Activated naive CD4-positive, alpha-beta T cell treated with anti-CD3 and anti-CD28 coated beads, Interleukin-2, amount 50 U/mL, for 16 hours (primary cell): ENCODE results near the gene C1orf115.
"Not testable (repeated sequence)": the region's sequence is repeated elsewhere in the genome, so short reads cannot be mapped to it uniquely, and the experiment has no call there.

ENCODE experiments used
- DNase-seq: peaks from one replicate; pipeline ENCODE4 v3.0.0-alpha.2; 2020

Gene C1orf115

DNA sequence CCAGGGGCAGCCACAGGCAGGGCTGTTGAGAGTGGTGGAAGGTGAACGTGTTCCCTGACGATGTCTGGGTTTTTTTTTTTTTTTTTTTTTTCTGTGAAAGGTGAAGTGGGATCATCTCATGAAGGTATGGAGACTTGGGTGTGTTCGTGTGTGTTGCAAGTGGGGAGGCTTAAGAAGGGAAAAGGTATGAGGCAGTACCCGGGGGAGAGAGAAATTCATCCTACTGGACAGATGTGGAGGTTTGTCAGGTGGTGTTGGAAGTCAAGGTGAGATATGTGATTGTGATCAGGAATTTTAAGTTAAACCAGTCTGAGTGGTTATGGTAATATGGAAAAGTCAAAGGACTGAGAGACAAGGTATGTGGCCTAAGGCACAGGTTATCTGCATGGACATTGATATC lies 5.3 kb downstream of the C1orf115 start:
- no peak for DNase-seq

DNA sequence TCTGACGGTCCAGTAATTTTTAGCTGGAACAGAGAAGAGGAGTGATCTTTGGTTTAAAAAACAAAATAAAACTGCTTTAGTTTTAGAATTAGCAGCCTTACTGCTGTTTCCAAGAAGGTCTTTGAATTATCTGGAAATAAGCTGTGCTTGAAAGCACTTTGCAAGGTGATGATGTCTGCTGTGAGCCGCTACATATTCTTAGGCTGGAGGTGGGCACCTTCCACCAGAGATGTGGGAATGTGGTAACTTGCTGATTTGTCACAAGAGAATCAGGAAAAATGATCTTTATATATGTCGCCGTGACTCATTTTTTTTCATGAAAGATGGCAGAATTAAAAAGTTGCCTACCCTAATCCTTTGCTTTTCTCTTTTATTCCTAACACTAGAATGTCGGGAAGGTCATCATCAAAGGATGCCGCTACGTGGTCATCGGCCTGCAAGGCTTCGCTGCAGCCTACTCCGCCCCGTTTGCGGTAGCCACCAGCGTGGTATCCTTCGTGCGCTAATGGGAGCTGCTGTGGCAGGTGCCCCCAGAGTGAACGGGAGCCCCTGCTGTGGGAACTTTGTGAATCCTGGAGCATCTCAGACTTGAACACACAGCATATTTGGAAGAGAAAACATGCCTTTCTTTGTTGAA lies 6.2 kb downstream of the C1orf115 start:
- DNase-seq, result no peak

DNA sequence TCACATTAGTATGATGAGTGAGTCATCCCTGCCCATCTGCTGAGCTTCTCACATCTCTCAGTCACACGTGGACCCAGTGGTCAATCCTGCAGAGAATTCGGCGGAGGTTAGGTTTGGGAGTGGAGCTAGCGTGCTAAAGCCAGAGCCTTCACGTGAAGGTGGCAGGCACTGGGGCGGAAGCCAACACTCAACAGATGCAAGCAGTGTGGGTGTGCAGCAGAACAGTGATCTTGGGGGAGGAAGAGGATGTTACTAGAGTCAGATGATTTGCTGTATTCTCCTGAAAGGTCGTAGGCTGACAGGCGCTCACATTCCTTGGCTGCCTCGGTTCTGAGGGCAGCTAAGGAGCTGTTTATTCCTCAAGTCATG lies 6.7 kb downstream of the C1orf115 start:
- DNase-seq, result no peak

DNA sequence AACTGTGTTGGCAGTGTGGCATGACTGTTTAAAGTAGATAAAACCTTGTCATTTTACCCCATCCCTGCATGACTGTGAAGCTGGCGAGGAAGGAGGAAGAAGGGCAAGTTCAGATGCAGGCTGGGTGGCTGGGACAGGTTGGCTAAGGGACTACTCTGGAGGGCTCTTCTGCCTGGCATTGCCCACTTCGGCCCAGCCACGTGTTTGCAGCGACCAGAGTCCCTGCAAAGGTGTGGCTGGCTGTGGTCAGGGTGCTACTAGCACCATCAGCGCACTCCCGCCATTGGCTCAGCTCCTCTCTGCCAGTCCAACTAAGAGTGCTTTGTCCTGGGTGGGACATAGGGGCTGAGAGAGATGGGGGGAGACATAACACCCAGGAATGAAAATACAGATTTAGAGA lies 7.2 kb downstream of the C1orf115 start:
- no peak for DNase-seq

DNA sequence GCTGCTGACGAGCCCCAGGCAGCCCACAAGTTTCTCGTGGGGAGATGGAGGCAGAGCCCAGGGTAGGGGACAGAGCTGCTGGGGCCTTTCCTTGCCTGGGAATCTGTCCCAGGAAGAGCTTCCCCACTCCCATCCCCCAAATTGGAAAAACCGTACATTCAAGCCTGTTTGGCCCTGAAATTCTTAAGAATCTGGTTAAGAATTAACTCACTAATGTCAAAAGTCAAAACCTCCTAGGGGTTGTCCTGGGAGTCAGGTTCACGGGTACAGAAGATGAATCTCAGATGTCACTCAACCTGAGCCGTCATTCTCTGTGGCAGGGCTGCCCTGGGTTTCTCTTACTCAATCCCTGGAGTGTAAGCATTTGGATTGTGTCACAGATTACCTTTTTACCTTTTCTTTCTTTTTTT lies 8.4 kb downstream of the C1orf115 start:
- no peak for DNase-seq

DNA sequence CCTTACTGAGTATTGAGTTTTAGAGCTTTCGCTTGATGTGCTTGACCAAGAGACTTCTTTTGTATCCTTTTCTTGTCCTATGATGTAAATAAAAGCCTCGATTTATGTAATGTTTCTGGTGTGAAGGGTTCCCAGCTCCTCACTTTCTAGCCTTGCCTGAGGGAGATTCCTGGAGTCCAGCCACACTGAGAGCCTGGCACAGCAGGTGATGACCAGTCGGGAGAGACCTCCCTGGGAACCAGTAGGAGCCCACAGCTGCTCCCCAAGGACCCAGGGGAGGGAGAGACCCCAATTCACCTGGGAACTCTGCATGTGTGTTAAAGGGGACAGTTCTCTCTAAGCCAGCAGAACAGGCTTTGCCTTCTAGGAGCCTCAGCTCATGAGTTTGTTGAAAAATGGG lies 8.9 kb downstream of the C1orf115 start:
- no peak for DNase-seq

DNA sequence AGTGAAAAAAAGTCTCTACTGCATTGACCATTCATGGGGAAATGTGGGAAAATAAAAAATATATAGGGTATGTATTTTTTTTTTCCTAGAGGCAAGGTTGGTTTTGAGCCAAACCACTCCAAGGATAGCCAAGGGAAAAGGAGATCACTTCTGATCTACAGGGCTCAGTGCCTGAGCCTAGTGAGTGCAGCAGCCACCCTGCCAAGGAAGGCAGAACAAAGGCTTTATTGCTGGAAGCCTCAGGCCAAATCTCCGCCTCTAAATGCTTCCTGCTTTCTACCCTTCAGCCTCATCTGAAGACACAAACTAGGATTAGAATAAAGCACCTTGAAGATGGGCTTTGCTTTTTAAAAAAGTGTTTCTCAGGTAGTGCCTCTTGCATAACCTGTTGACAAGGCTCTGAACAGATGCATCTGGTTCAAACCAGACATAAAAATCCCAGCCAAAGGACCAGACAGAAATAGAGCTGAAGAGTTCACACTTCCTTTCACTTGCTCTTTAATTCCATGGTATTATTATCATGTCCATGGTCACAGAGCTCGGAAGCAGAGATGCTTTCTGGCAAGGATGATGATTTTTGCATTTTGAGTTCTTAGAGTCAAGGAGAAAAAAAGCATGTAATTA lies 10.5 kb downstream of the C1orf115 start:
- no peak for DNase-seq

DNA sequence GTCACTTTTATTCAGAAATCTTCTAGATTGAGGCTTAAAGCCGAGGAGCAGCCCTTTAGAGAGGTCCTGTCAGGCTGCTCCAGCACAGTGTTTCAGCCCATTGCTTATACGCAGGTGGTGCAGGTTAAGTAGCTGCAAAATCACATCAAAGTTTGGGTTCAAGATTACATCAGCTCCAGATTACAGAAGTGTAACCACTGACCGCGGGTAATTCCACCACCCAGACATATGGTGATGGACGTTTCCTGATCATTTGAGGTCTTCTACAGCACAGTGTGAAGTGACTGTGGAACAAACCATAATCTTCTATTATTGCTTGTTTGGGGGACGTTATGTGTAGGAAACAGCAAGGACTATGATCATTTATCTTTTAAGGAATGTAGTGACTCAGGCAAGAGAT lies 11.8 kb downstream of the C1orf115 start:
- no peak for DNase-seq

DNA sequence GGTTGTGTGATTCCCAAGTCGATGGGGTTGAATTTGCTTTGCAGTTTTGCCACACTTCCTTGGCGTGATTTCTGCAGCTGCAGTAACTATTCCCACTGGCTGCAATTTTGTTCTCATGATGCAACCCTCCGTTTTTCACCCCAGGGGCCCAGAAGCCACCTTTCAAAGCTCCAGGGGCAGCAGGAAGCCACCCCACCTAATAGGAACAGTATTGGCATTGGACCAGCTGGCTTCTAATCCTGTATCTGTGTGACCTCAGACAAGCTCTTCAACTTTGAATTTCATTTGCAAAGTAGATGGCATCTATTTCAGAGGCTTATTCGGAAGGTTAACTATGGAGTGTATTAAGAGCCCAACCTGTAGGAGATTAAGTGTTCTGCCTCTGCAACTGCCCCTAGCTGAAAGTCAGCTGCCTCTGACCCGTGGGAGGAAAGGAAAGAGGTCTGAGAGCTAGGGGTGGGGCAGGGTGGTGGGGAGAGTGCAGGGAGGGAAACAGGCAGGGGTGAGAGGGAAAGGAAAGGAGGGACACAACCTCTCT lies 12.6 kb downstream of the C1orf115 start:
- no peak for DNase-seq

DNA sequence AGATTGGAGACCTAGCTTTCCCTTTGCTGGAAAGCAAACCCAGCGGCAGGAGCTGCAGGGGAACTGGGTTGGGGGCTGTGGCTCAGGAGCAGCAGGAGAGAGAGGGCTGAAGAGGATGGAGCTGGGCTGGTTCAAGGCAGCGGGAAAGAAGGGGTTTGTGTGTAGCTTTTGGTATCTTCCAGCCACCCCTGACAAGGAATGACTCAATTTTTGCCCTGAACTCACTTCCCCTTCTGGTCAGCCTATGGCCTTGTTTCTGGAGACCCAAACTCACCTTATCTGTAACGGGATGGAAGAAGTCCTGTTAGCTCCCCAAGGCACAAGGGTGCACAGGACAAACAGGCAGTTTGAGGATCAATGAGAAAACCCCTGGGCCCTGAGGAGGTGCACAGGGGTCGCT lies 13.1 kb downstream of the C1orf115 start:
- no peak for DNase-seq

DNA sequence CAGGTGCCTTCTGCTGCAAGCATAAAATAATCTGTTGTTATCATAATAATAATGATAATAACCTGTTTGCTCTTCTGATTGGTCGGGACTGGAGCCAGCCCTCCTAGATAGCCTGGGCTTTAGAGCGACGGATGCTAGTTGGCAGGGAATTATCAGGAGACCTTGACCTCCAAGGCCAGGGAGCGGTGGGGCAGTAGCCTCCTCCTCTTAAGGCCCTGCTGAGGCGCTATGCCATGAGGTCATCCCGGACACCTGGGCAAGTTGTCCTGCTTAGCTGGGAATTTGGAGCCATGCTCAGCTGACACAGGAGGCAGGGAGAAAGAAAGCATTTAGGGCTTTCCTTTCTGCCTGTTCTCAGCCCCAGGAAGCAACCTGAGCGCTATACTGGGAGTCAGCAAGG lies 15.6 kb downstream of the C1orf115 start:
- DNase-seq, result no peak

DNA sequence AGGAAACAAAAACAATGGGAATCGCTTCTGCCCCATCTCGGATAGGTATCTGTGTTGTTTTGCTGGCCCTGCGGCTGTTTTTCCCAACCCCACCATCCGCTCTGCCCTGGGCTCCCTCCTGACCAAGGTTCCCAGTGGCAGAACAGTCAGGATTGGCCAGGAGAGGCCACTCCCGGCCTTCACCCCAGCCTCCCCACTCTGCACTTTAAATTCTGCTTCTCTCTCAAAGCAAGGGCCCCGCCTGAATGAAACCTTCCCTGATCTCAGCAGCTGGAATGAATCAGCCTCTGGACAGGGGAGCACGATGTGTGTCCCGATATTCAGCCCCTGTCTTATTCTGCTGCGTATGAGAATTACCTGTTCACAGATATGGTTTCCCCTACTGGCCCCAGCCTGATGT lies 16.3 kb downstream of the C1orf115 start:
- no peak for DNase-seq

DNA sequence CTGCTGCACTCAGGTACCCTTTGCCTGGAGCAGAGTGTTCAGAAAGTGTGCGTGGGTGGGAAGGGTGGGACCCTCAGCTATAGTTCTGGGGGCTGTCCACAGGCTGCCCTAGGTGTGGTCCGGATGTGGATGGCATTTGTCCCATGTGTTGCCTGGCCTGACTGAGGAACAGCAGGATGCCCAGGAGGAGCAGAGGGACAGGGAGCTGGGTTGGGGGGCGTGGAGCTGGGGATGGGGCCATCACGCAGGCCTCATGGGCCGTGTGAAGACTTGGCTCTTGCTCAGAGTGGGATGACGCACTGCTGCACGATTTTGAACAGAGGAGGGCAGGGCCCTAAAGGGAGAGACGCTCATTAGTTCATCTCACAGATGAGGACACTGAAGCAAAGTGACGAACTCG lies 17.0 kb downstream of the C1orf115 start:
- DNase-seq, result no peak

DNA sequence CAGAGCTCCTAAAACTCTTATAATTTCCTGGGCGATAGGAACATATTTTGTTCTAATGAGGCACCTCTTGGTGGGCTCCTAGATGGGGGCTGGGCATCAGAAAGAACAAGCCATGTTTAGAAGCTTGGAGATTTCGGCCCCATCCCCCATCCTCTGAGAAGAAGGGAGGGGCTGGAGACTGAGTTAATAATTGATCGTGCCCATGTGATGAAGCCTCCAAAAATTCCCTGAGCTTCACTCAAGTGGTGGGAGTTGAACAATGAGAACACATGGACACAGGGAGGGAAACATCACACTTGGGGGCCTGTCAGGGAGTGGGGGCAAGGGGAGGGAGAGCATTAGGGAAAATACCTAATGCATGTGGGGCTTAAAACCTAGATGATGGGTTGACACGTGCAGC lies 18.1 kb downstream of the C1orf115 start:
- no peak for DNase-seq

DNA sequence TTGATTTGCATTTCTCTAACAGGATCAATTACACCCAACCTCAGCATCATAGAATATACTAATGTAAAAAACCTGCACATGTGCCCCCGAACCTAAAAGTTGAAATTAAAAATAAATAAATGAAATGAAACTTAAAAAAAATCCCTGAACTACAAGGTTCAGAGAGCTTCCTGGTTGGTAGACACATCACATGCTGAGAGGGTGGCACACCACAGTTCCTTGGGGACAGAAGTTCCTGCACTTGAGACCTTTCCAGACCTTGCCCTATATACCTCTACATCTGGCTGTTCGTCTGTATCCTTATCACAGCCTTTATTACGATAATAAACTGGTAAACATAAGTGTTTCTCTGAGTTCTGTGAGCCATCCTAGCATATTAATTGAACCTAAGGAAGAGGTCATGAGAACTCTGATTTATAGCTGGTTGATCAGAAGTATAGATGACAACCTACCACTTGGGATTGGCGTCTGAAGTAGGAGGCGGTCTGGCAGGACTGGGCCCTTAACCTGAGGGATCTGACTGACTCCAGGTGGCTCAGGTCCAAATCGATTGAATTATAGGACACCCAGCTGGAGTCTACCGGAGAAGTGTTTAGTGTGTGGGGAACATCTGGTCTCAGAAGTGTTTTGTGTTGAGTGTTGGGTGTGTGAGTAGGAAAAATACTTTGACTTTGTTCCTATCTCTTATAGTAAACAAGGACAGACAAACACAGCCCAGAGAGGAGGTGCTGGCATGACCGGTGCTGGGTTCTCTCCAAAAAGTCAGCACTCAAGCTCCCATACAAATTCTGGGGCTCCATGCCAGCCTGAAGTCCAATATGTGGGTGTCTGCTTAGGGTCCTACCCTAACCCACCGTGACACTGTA lies 19.0 kb downstream of the C1orf115 start:
- no peak for DNase-seq

DNA sequence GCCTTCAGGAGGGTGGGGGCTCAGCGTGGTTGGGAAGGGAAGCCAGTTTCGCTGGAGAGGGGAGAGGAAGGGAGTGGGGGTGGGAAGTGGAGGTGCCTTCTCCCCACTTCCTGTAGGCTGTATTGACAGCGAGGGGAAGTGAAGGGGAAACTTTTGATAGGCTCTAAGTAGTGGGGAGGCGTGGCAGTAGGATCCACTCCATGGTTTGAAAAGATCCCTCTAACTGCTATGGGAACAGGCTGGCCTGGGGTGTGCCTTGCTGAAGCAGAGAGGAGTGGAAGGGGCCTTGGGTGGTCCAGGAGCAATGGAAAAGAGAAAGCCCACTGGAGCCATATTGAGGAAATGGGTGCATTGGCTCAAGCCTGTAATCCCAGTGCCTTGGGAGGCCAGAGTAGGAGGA lies 20.2 kb downstream of the C1orf115 start:
- no peak for DNase-seq

DNA sequence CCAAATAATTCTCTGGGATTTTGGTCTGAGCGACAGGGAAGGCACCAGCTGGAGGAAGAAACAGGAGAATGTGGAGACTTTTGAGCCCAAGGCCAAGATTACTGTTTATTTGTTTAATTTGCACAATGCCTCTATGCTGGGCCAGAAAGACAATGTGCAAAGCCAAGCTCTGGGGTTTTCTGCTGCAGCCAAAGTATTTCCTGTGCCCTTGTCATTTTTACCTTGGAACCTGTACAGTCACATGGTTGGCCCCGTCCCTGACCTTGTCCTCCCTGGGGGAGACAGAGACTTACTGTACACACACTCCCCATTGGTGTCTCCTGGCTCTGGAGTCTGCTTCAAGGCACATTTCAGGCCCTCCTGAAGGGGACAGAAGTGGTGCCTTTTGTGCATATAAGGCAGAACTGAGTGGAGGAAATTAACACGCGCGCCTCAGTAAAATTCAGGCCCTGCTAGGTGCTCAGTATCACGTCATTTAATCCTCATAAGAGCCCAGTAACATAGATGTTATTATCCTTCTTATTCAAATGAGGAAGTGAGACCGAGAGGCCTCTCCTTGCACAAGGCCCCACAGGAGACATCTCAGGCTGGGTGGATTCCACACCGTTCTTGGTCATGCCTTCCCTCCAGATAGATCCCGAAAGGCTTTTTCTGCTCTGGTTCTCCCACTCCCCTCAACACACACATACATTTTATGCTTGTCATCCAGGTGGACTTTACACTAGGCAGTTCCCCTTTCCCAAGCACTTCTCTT lies 21.1 kb downstream of the C1orf115 start:
- no peak for DNase-seq

DNA sequence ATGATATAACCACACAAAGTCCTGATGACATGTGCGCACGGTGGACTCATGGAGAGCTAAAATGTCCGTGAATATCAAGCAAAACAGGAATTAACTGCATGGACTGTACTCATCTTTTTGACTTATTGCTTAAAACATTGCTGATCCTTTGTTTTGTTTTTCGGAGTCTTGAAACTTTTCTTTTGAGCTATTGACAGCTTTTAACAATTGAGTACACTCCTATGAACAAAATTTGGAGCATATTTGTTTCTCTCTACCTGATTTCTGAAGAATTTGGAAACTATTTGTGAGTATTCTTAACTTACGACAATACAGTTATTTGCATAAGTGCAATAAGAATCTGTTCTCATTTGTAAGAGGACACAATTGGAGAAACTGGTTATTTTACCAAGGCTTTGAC lies 25.8 kb downstream of the C1orf115 start:
- DNase-seq, result not testable (repeated sequence)

DNA sequence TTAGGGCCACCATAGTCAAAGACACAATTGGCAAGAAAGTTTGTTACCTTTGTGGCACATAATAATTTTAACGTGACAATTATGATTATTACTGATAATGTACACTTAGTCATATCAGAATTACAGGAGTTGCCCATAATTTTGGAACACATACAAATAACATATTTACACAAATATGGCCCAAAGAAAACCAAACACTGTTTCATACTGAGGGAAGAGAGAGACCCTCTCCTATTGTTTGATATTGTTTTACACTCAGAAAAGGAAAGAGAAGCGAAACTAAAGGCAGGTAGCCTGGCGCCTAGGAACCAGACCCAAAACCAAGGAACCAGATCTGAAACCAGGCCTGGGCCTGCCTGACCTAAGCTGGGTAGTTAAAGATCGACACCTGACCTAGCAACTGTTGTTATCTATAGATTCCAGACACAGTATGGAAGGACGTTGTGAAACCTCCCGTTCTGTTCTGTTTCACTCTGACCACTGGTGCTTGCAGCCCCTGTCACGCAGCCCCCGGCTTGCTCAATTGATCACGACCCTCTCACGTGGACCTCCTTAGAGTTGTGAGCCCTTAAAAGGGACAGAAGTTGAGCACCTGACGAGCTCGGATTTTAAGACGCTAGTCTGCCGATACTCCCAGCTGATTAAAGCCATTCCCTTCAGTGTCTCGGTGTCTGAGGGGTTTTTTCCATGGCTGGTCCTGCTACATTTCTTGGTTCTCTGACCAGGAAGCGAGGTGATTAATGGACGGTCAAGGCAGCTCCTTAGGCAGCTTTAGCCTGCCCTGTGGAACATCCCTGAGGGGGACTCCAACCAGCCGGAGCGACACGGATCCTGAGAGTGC lies 27.9 kb downstream of the C1orf115 start:
- DNase-seq, result no peak

DNA sequence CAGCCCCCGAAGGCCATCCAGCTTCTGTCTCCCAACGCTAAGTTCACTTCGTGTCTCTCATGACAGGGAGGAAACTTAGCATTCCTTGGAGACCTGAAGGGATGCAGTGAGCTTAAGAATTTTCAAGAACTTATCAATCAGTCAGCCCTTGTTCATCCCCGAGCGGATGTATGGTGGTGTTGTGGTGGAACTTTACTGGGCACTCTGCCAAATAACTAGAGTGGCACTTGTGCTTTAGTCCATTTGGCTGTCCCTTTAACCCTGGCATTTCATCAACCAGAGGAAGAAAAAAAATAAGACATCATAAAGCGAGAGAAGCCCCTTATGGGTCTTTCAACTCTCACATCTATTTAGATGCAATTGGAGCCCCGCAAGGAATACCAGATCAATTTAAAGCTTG lies 31.1 kb downstream of the C1orf115 start:
- not testable (repeated sequence) for DNase-seq

DNA sequence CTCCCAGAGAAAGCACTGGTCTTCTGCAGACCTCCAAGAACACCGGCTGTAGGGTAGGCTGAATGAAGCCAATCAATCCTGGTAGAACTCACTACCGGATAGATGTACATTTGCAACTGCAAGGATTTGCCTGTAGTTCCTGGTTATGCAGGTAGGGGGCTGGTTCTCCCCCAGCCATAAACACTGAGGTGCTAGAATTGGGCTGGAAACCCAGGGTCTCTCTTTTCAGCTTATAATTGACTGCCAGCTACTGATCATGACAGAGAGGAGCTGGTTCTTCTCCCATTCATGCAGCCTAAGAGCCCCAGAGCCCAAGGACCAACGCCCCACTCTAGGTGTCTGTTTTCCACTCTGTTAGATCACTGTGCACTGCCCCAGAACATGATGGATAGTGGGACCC lies 36.5 kb downstream of the C1orf115 start:
- no peak for DNase-seq

DNA sequence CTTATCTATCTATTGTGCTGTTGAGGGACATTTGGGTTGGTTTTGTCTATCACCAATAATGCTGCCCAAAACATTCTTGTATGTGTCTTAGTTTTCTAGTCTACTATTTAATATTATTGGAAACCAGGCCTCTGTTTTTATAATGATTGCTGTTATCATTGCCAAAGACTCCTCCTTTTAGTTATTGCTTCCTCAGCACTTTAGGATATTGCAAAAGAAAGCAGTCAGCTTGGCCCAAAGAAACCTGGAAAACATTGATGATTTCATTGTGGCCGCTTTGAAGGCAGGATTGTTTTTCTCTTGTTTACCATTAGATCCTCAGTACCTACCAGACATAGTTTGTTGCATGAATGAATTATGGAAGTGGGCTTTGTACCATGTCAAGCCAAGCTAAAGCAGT lies 37.4 kb downstream of the C1orf115 start:
- no peak for DNase-seq
